GM21619 (cell line): ENCODE results near the gene KRTAP10-3.
"Not testable (repeated sequence)": the region's sequence is repeated elsewhere in the genome, so short reads cannot be mapped to it uniquely, and the experiment has no call there.

Experiments used
- ATAC-seq: cut with Tn5 transposase; IDR thresholded peaks from one replicate; pipeline ENCODE4 v1.9.1; 2021; ENCODE audit not compliant: unreplicated experiment

KRTAP10-3 gene

GRCh38 chr21:44558695-44559094 lies at the start of gene KRTAP10-3:
Gene KRTAP10-3 (minus strand): TSS chr21:44558795. CDS start chr21:44558715, 80 bp downstream.
- ATAC-seq: no peak

GRCh38 chr21:44606495-44606894 lies 47.9 kb upstream of the KRTAP10-3 start:
- no peak for ATAC-seq

- no peak for ATAC-seq
Measured at GRCh38 chr21:44603911-44604310, 45.3 kb upstream of the KRTAP10-3 start.

GRCh38 chr21:44603109-44603875 lies 44.7 kb upstream of the KRTAP10-3 start:
- ATAC-seq: no peak

- ATAC-seq: no peak
Measured at GRCh38 chr21:44602463-44602850, 43.9 kb upstream of the KRTAP10-3 start.

- ATAC-seq: no peak
Measured at GRCh38 chr21:44601596-44602462, 43.2 kb upstream of the KRTAP10-3 start.

- not testable (repeated sequence) for ATAC-seq
Measured at GRCh38 chr21:44601091-44601490, 42.5 kb upstream of the KRTAP10-3 start.

- not testable (repeated sequence) for ATAC-seq
Measured at GRCh38 chr21:44600118-44600978, 41.8 kb upstream of the KRTAP10-3 start, which contains the start of gene KRTAP10-7. Gene KRTAP10-7 (plus strand): TSS chr21:44600597. CDS start chr21:44600622, 25 bp downstream.

- ATAC-seq: no peak
Measured at GRCh38 chr21:44599264-44600029, 40.9 kb upstream of the KRTAP10-3 start.

- ATAC-seq: no peak
Measured at GRCh38 chr21:44598061-44598460, 39.5 kb upstream of the KRTAP10-3 start.

GRCh38 chr21:44596068-44596725 lies 37.6 kb upstream of the KRTAP10-3 start:
- no peak for ATAC-seq

GRCh38 chr21:44595524-44595923 lies 36.9 kb upstream of the KRTAP10-3 start:
- ATAC-seq: no peak

- ATAC-seq: no peak
Measured at GRCh38 chr21:44594406-44594916, 35.9 kb upstream of the KRTAP10-3 start.

GRCh38 chr21:44593598-44594405 lies 35.2 kb upstream of the KRTAP10-3 start:
- ATAC-seq: no peak

GRCh38 chr21:44592446-44593311 lies 34.1 kb upstream of the KRTAP10-3 start, which contains the start of gene KRTAP10-6:
Gene KRTAP10-6 (minus strand): TSS chr21:44592505. CDS start chr21:44592484, 21 bp downstream.
- ATAC-seq: no peak

- ATAC-seq: not testable (repeated sequence)
Measured at GRCh38 chr21:44591801-44592130, 33.2 kb upstream of the KRTAP10-3 start.
